HL-60/S4 treated with phorbol 12-myristate 13-acetate at 8.2 ng/mL for 4 days and 3 days (cell line): ENCODE data around the gene NME1.
"Not testable (repeated sequence)": the region's sequence is repeated elsewhere in the genome, so short reads cannot be mapped to it uniquely, and the experiment has no call there.

ENCODE experiments used
- in situ Hi-C: fragments of 300-500 bp; cut with MboI; formaldehyde crosslinking; loops from 2 replicates; pipeline ENCODE4 v1.15.0; 2022; ENCODE audit warnings: low sequenced_read_pairs

NME1 gene

GRCh38 chr17:51144266-51145022 lies 8.9 kb upstream of the NME1 start:
- in situ Hi-C loops = no loop called here

- in situ Hi-C loops = no loop called here
Measured at GRCh38 chr17:51147650-51148049, 5.7 kb upstream of the NME1 start.

GRCh38 chr17:51149163-51149562 lies 4.2 kb upstream of the NME1 start:
- in situ Hi-C loops = no loop called here

GRCh38 chr17:51150932-51151331 lies 2.4 kb upstream of the NME1 start:
- in situ Hi-C loops = loop anchor here (10.0 kb wide), 1 partner anchor 136 kb away; no protein-coding TSS in a partner anchor

- in situ Hi-C loops = loop anchor here (10.0 kb wide), 1 partner anchor 138 kb away; no protein-coding TSS in a partner anchor
Measured at GRCh38 chr17:51152766-51153209, 571 bp upstream of the NME1 start.

- in situ Hi-C loops = loop anchor here (10.0 kb wide), 1 partner anchor 139 kb away; no protein-coding TSS in a partner anchor
Measured at GRCh38 chr17:51154176-51154575, 817 bp downstream of the NME1 start.

- in situ Hi-C loops = loop anchor here (10.0 kb wide), 1 partner anchor 141 kb away; no protein-coding TSS in a partner anchor
Measured at GRCh38 chr17:51155416-51155815, 2.1 kb downstream of the NME1 start.

- in situ Hi-C loops = loop anchor here (10.0 kb wide), 1 partner anchor 145 kb away; no protein-coding TSS in a partner anchor
Measured at GRCh38 chr17:51159604-51160003, 6.2 kb downstream of the NME1 start.

- in situ Hi-C loops = no loop called here
Measured at GRCh38 chr17:51161541-51161940, 8.2 kb downstream of the NME1 start.

- in situ Hi-C loops = no loop called here
Measured at GRCh38 chr17:51164911-51165679, 11.7 kb downstream of the NME1 start.

- in situ Hi-C loops = no loop called here
Measured at GRCh38 chr17:51165680-51166197, 12.4 kb downstream of the NME1 start.

GRCh38 chr17:51166198-51166986 lies 13.0 kb downstream of the NME1 start, which contains the start of gene NME2:
Gene NME2, plus strand, starts transcription at chr17:51166411. Its CDS starts 420 bp downstream, at chr17:51166831.
- in situ Hi-C loops = no loop called here

- in situ Hi-C loops = no loop called here
Measured at GRCh38 chr17:51166987-51167931, 13.9 kb downstream of the NME1 start.

GRCh38 chr17:51169340-51169739 lies 16.0 kb downstream of the NME1 start:
- in situ Hi-C loops = no loop called here

GRCh38 chr17:51170736-51171135 lies 17.4 kb downstream of the NME1 start:
- in situ Hi-C loops = no loop called here

GRCh38 chr17:51172030-51172429 lies 18.7 kb downstream of the NME1 start:
- in situ Hi-C loops = not testable (repeated sequence)

- in situ Hi-C loops = no loop called here
Measured at GRCh38 chr17:51180486-51180885, 27.1 kb downstream of the NME1 start.

GRCh38 chr17:51184124-51184523 lies 30.8 kb downstream of the NME1 start:
- in situ Hi-C loops = no loop called here

GRCh38 chr17:51185763-51186332 lies 32.5 kb downstream of the NME1 start:
- in situ Hi-C loops = no loop called here
